ENCODE results near the gene SLC16A11.

SLC16A11 gene

DNA sequence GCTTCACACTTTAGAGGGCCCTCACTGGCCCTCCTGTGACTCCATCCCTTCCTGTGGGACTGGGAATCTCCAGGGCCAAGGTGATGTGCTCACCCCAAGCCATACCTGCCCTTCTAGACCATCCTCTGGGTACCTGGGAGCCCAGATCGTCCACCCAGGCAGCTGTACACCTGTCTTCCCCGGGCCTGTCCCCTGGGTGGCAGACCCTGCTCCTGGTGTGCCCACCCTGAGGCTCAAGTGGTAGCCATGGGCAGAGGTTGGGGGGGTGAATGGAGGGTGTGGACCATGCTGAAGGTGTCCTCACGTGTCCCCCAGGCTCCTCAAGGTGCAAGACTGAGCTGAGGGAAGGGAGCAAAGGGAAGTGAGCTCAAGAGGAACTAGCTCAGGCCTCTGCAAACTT, 26.8 kb upstream of the SLC16A11 start:
- no peak for TF ChIP-seq EZH2phosphoT487 (IDR thresholded peaks at IDR 0.05; ENCODE audit: low read length)
- TF ChIP-seq EZH2 (optimal IDR thresholded peaks at IDR 0.05; ENCODE audit: low read depth, low read length) = no peak
- no peak for TF ChIP-seq CTCF (IDR thresholded peaks at IDR 0.05; ENCODE audit: low read length)

GRCh38 chr17:7068268-7068667, 24.4 kb upstream of the SLC16A11 start:
- peaks cover 69% of the 10 kb centered on the region for H3K27me3 ChIP-seq (replicated peaks; ENCODE audit: insufficient read depth, low read length)
- no peak overlapping the region for H3K4me2 ChIP-seq (ENCODE audit: low read depth, low read length)
- H2AFZ ChIP-seq (ENCODE audit: low read length) = no peak overlapping the region
- H3K9me2 ChIP-seq (replicated peaks; ENCODE audit: insufficient read depth, low read length) = no peaks in the 10 kb centered on the region
- H3F3A ChIP-seq (ENCODE audit: insufficient read depth, low read length) = no peaks in the 10 kb centered on the region
- H3K36me3 ChIP-seq (replicated peaks; ENCODE audit: insufficient read depth, low read length) = no peaks in the 10 kb centered on the region
- no peaks in the 10 kb centered on the region for H3K9me3 ChIP-seq (replicated peaks; ENCODE audit: insufficient read depth, low read length)
- DNase-seq = no peak
- no peaks in the 10 kb centered on the region for H4K20me1 ChIP-seq (ENCODE audit: insufficient read depth, low read length)
- H3K27ac ChIP-seq (ENCODE audit: low read length) = no peak overlapping the region
- H3K4me1 ChIP-seq (ENCODE audit: low read length) = no peaks in the 10 kb centered on the region
- H3K9ac ChIP-seq (ENCODE audit: low read length) = no peak overlapping the region
- H3K79me2 ChIP-seq (ENCODE audit: low read length) = no peaks in the 10 kb centered on the region
- TF ChIP-seq EZH2phosphoT487 (IDR thresholded peaks at IDR 0.05; ENCODE audit: low read length) (no peak), CTCF (IDR thresholded peaks at IDR 0.05; ENCODE audit: low read length) (no peak), EZH2 (optimal IDR thresholded peaks at IDR 0.05; ENCODE audit: low read depth, low read length) (no peak)
- no peak overlapping the region for H3K4me3 ChIP-seq (ENCODE audit: low read length)

More for the DNA sequence above, 26.8 kb upstream of the SLC16A11 start:
- Histone ChIP-seq H3K79me2 (ENCODE audit: low read length) (no peaks in the 10 kb centered on the region), H3K36me3 (replicated peaks; ENCODE audit: insufficient read depth, low read length) (no peaks in the 10 kb centered on the region), H3K4me1 (ENCODE audit: low read length) (no peaks in the 10 kb centered on the region), H2AFZ (ENCODE audit: low read length) (no peak overlapping the region), H4K20me1 (ENCODE audit: insufficient read depth, low read length) (no peaks in the 10 kb centered on the region), H3K9me2 (replicated peaks; ENCODE audit: insufficient read depth, low read length) (no peaks in the 10 kb centered on the region), H3K4me3 (ENCODE audit: low read length) (no peak overlapping the region), H3K9ac (ENCODE audit: low read length) (no peak overlapping the region), H3K27me3 (replicated peaks; ENCODE audit: insufficient read depth, low read length) (peaks cover 69% of the 10 kb centered on the region), H3F3A (ENCODE audit: insufficient read depth, low read length) (no peaks in the 10 kb centered on the region), H3K9me3 (replicated peaks; ENCODE audit: insufficient read depth, low read length) (no peaks in the 10 kb centered on the region), H3K27ac (ENCODE audit: low read length) (no peak overlapping the region), H3K4me2 (ENCODE audit: low read depth, low read length) (no peak overlapping the region)
- no peak for DNase-seq

DNA sequence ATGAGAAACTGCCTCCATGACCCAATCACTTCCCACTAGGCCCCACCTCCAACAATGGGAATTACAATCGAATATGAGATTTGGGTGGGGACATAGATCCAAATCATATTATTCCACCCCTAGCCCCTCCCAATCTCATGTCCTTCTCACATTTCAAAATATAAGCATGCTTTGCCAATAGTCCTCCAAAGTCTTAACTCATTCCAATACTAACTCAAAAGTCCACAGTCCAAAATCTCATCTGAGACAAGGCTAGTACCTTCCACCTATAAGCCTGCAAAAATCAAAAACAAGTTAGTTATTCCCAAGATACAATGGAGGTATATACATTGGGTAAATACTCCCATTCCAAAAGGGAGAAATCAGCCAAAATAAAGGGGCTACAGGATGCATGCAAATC, 23.3 kb upstream of the SLC16A11 start:
- Histone ChIP-seq H3K9me2 (replicated peaks; ENCODE audit: insufficient read depth, low read length) (no peaks in the 10 kb centered on the region), H3K36me3 (replicated peaks; ENCODE audit: insufficient read depth, low read length) (no peaks in the 10 kb centered on the region), H3K9ac (ENCODE audit: low read length) (no peak overlapping the region), H4K20me1 (ENCODE audit: insufficient read depth, low read length) (no peaks in the 10 kb centered on the region), H3K4me3 (ENCODE audit: low read length) (no peak overlapping the region), H3K4me1 (ENCODE audit: low read length) (no peaks in the 10 kb centered on the region), H3K27ac (ENCODE audit: low read length) (no peak overlapping the region), H2AFZ (ENCODE audit: low read length) (no peak overlapping the region), H3K4me2 (ENCODE audit: low read depth, low read length) (no peak overlapping the region), H3F3A (ENCODE audit: insufficient read depth, low read length) (no peaks in the 10 kb centered on the region), H3K79me2 (ENCODE audit: low read length) (no peaks in the 10 kb centered on the region), H3K27me3 (replicated peaks; ENCODE audit: insufficient read depth, low read length) (peaks cover 69% of the 10 kb centered on the region), H3K9me3 (replicated peaks; ENCODE audit: insufficient read depth, low read length) (no peaks in the 10 kb centered on the region)
- TF ChIP-seq CTCF (IDR thresholded peaks at IDR 0.05; ENCODE audit: low read length) (no peak), EZH2 (optimal IDR thresholded peaks at IDR 0.05; ENCODE audit: low read depth, low read length) (no peak), EZH2phosphoT487 (IDR thresholded peaks at IDR 0.05; ENCODE audit: low read length) (no peak)
- DNase-seq = peak; percentile 1
